T-cell (primary cell): ENCODE measurements around the gene ITSN1. TPM values are rescaled to one million over a fixed set of nuclear protein-coding genes. Genes with fewer than 3 reads are reported as not detected.

Experiments
- ATAC-seq, 4 experiments: fragments of 200-7000 bp in 3 of 4; fragments of 150-1000 bp in 1 of 4; cut with Tn5 transposase; replicated peaks in 1 of 4; 1 replicate in 3 of 4; 2 replicates in 1 of 4; pipeline ENCODE4 v1.10.0; 2021; ENCODE audit warnings: moderate library complexity in 3 of 4, mild to moderate bottlenecking in 2 of 4, moderate number of reproducible peaks in 1 of 4
- CTCF ChIA-PET, 2 donors: fragments of 300-600 bp; sonication (Branson Sonifier 250); formaldehyde crosslinking; loops; one replicate each; lab custom pipeline; 2022; ENCODE audit warnings: antibody characterized with exemption in 2 of 2; lab: Charles Lee
- POLR2A ChIA-PET, 2 donors: fragments of 300-600 bp; sonication (Branson Sonifier 250); formaldehyde crosslinking; loops; one replicate each; lab custom pipeline; 2022; ENCODE audit warnings: antibody characterized with exemption in 2 of 2; lab: Charles Lee
- DNase-seq, 35 experiments: peaks; one replicate each; pipeline versions ENCODE4 v3.0.0 to v3.0.0-alpha.2; 2013 to 2023
- H3K27ac ChIP-seq: one replicate; pipeline ENCODE4 v1.5.1; 2013; ENCODE audit warnings: low read length
- H3K27me3 ChIP-seq, 2 experiments: replicated peaks in 1 of 2; 1 replicate in 1 of 2; 2 replicates in 1 of 2; pipeline versions ENCODE4 v1.6.1 to v1.7.0; 2013; ENCODE audit warnings: low read length in 1 of 2, mixed read lengths in 1 of 2; ENCODE audit not compliant: control insufficient read depth in 2 of 2, insufficient read depth in 2 of 2; ENCODE audit errors: extremely low read depth in 1 of 2
- H3K36me3 ChIP-seq, 2 donors: 1 replicate in 1 of 2; 2 replicates in 1 of 2; pipeline versions ENCODE4 v1.6.1 to v1.7.0; 2013; ENCODE audit warnings: low read length in 1 of 2; ENCODE audit not compliant: control insufficient read depth in 2 of 2, insufficient read depth in 1 of 2; ENCODE audit errors: extremely low read depth in 1 of 2
- H3K4me1 ChIP-seq, 2 experiments: 1 replicate in 1 of 2; 2 replicates in 1 of 2; pipeline versions ENCODE4 v1.6.1 to v1.7.0; 2013; ENCODE audit warnings: low read length in 2 of 2, mixed read lengths in 1 of 2; ENCODE audit not compliant: insufficient read depth in 2 of 2, control insufficient read depth in 1 of 2; ENCODE audit errors: extremely low read depth in 1 of 2
- H3K4me3 ChIP-seq, 2 donors: 1 replicate in 1 of 2; 2 replicates in 1 of 2; pipeline versions ENCODE4 v1.5.1 to v1.7.0; 2013; ENCODE audit warnings: mild to moderate bottlenecking in 2 of 2, low read length in 1 of 2, moderate library complexity in 1 of 2; ENCODE audit not compliant: control insufficient read depth in 1 of 2; ENCODE audit errors: extremely low read depth in 1 of 2
- H3K9me3 ChIP-seq: 2 replicates; pipeline ENCODE4 v1.7.0; 2013
- H3K27ac Mint-ChIP-seq, 2 donors: one replicate each; pipeline ENCODE4 v1.8.0; 2020 to 2021; ENCODE audit warnings: mild to moderate bottlenecking in 2 of 2, mixed read lengths in 2 of 2
- H3K27me3 Mint-ChIP-seq, 2 donors: one replicate each; pipeline ENCODE4 v1.8.0; 2021 to 2022; ENCODE audit warnings: mixed read lengths in 2 of 2
- H3K36me3 Mint-ChIP-seq: one replicate; pipeline ENCODE4 v1.8.0; 2021; ENCODE audit warnings: mixed read lengths
- H3K4me1 Mint-ChIP-seq, 3 donors: one replicate each; pipeline ENCODE4 v1.8.0; 2020 to 2022; ENCODE audit warnings: mixed read lengths in 3 of 3, mild to moderate bottlenecking in 1 of 3
- H3K4me3 Mint-ChIP-seq, 3 donors: one replicate each; pipeline ENCODE4 v1.8.0; 2020 to 2022; ENCODE audit warnings: mild to moderate bottlenecking in 3 of 3, mixed read lengths in 3 of 3, moderate library complexity in 3 of 3
- H3K9me3 Mint-ChIP-seq, 3 donors: one replicate each; pipeline ENCODE4 v1.8.0; 2020 to 2022; ENCODE audit warnings: mixed read lengths in 3 of 3
- WGBS: methylation state at CpG from one replicate; pipeline ENCODE4 v1.1.5; 2013; ENCODE audit warnings: missing lambda C conversion rate; ENCODE audit not compliant: insufficient coverage; 5-methylcytosine and 5-hydroxymethylcytosine counted together
- total RNA-seq, 35 experiments: library from RNA in 6 of 35; stranded (reverse) in 6 of 35; fragments of 120-200 nt in 1 of 35; gene quantifications; one replicate each; pipeline versions ENCODE4 v1.2.1 to v1.2.4 and lab custom pipeline; 2013 to 2026

ITSN1 gene
- total RNA-seq, 5 donors from 2014 or later (not counting 1 experiment from before 2014, with no cell fraction given), result 2.3 to 3.9 (median 3.0) TPM

DNA sequence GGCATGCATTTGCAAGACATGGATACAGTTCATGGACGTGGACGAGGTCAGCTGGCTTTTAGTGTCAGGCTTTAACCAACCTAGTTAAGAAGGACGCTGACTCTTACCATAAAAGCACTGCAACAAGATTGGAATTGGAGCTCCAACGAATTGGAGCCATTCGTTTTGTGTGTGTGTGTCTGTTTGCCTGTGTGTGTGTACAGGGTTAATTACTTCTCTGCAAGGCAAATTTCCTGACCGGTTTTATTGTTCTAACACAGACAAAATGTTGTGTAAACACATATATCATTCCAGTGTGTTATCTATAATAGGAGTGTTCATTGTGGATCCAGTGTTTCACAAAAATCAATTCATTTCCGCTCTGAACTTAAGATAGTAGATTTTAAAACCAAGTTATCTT is 7.9 kb downstream of the ITSN1 start:
- CTCF ChIA-PET, result no interaction called here
- Mint-ChIP-seq H3K36me3 (no peaks in the 10 kb centered on the region), H3K9me3 (no peaks in the 10 kb centered on the region), H3K4me1 (no peaks in the 10 kb centered on the region), H3K4me3 (no peak overlapping the region), H3K27me3 (peaks cover 0 to 2% of the 10 kb centered on the region in 2 donors), H3K27ac (no peak overlapping the region)
- DNase-seq (no peak), ATAC-seq (no peak)
- Histone ChIP-seq H3K4me3 (no peak overlapping the region), H3K27me3 (peaks cover 0 to 6% of the 10 kb centered on the region in 2 experiments), H3K27ac (no peak overlapping the region), H3K36me3 (no peaks in the 10 kb centered on the region), H3K9me3 (no peaks in the 10 kb centered on the region), H3K4me1 (no peaks in the 10 kb centered on the region)
- no CpG with 5 or more reads among the region's 7 CpGs for WGBS
- POLR2A ChIA-PET, result no interaction called here

DNA sequence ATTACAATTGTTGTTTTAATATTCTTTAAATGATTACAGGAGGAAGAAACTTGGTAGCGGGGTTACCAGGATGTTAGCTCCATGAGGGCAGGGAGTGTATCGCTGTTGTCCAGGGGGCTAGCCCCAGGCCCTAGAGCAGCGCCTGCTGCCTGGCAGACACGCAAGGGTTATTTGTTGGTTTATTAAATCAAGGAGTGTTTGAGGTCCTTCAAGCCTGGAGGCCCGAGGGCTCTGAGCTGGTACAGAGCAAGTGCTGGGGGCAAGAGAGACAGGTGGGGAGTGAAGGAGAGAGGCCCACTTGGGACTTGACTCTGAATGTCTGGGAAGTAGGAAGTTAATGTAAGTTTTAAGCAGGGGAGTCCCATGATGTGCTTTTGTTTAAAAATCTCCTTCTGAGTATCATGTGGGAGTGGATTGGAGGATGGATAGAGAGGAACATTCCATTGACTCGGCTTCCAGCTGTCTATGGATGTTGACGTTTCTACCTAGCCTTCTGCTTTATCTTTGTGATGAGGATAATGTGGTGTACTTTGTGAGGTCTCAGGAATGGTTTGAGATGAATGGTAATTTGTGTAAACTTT is 8.7 kb downstream of the ITSN1 start:
- ATAC-seq, result no peak
- H3K9me3 Mint-ChIP-seq, result no peaks in the 10 kb centered on the region
- no peak overlapping the region for H3K4me3 Mint-ChIP-seq
- CTCF ChIA-PET, result no interaction called here
- no peak overlapping the region for H3K27ac Mint-ChIP-seq
- H3K4me3 ChIP-seq, result no peak overlapping the region
- no peak for DNase-seq
- peaks cover 0 to 2% of the 10 kb centered on the region in 2 donors for H3K27me3 Mint-ChIP-seq
- POLR2A ChIA-PET, result interaction anchor here in 1 of 2 donors (0.5 kb wide), 1 partner anchor 1370 kb away, joined by 5 read pairs; no protein-coding TSS in a partner anchor
- no peaks in the 10 kb centered on the region for H3K4me1 Mint-ChIP-seq
- H3K4me1 ChIP-seq, result no peaks in the 10 kb centered on the region
- no peaks in the 10 kb centered on the region for H3K36me3 ChIP-seq
- peaks cover 0 to 6% of the 10 kb centered on the region in 2 experiments for H3K27me3 ChIP-seq
- 95% methylated on average over 5 of the region's 7 CpGs for WGBS
- no peak overlapping the region for H3K27ac ChIP-seq
- no peaks in the 10 kb centered on the region for H3K36me3 Mint-ChIP-seq
- no peaks in the 10 kb centered on the region for H3K9me3 ChIP-seq

DNA sequence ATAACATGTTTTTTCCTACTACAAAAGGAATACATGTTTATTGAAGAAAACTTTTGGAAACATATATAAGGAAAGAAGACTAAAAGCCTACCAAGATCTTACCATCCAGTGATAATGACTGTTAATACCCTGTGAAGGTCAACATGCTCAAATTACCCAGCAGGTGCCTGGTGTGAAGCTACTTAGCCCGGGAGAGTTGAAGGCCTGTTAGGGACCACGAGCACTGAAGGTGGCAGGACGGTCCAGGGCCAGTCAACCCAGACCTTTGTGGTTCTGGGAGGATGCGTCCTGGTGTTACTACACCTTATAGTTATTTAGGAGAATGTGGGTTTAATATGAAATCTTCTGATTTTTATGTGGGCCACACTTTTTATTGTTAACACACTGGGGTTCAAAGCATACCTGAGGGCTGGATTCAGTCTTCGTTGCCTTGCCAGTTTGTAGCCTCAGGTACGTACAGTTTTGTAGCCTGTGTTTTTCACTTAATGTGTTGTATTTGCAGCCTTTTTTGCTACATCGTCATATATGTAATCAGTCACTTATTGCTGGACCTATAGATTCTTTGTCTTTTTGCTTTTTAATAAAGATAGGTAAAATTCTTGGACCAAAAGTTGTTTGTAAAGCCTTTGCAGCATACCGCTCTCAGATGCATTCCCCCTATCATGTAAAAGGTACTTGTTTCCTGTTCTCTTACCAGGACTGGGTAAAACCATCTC is 9.8 kb downstream of the ITSN1 start:
- H3K27ac ChIP-seq, result no peak overlapping the region
- Mint-ChIP-seq H3K27ac (no peak overlapping the region), H3K4me3 (no peak overlapping the region), H3K36me3 (no peaks in the 10 kb centered on the region), H3K27me3 (peaks cover 0 to 3% of the 10 kb centered on the region in 2 donors), H3K4me1 (no peaks in the 10 kb centered on the region), H3K9me3 (no peaks in the 10 kb centered on the region)
- no peak for ATAC-seq
- CTCF ChIA-PET, result no interaction called here
- peaks cover 0 to 6% of the 10 kb centered on the region in 2 experiments for H3K27me3 ChIP-seq
- POLR2A ChIA-PET, result no interaction called here
- H3K4me1 ChIP-seq, result no peaks in the 10 kb centered on the region
- DNase-seq, result no peak
- no peaks in the 10 kb centered on the region for H3K9me3 ChIP-seq
- WGBS, result 90% methylated on average over 3 of the region's 8 CpGs
- no peak overlapping the region for H3K4me3 ChIP-seq
- H3K36me3 ChIP-seq, result no peaks in the 10 kb centered on the region

DNA sequence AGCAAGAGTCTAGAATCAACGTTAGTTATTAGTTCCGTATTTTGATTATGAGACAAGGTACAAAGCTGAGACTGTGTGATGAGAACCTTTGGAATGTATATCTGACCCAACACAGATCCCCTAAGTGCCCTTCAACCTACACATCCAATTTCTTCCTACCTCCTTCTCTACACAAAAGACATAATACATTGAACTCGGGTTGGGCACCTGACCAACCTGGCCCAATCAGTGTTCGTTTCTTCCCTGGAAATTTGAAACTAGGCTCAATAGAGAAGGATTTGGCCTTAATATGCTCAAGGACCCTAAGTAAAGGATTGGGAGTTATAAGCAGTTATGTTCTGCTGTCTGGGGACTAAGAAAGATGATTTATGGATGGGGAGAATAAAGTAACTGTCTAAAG is 12.1 kb downstream of the ITSN1 start:
- no peak overlapping the region for H3K27ac ChIP-seq
- no peaks in the 10 kb centered on the region for H3K9me3 ChIP-seq
- DNase-seq (no peak), ATAC-seq (no peak)
- ChIA-PET CTCF (no interaction called here), POLR2A (no interaction called here)
- Mint-ChIP-seq H3K27ac (no peak overlapping the region), H3K27me3 (peaks cover 3 to 12% of the 10 kb centered on the region in 2 donors), H3K4me3 (no peak overlapping the region), H3K9me3 (no peaks in the 10 kb centered on the region), H3K4me1 (no peaks in the 10 kb centered on the region), H3K36me3 (no peaks in the 10 kb centered on the region)
- H3K4me1 ChIP-seq, result no peaks in the 10 kb centered on the region
- H3K27me3 ChIP-seq, result peaks cover 0 to 5% of the 10 kb centered on the region in 2 experiments
- no peaks in the 10 kb centered on the region for H3K36me3 ChIP-seq
- no peak overlapping the region for H3K4me3 ChIP-seq
- whole genome bisulfite sequencing, result 83% methylated on average over 1 of the region's 4 CpGs

DNA sequence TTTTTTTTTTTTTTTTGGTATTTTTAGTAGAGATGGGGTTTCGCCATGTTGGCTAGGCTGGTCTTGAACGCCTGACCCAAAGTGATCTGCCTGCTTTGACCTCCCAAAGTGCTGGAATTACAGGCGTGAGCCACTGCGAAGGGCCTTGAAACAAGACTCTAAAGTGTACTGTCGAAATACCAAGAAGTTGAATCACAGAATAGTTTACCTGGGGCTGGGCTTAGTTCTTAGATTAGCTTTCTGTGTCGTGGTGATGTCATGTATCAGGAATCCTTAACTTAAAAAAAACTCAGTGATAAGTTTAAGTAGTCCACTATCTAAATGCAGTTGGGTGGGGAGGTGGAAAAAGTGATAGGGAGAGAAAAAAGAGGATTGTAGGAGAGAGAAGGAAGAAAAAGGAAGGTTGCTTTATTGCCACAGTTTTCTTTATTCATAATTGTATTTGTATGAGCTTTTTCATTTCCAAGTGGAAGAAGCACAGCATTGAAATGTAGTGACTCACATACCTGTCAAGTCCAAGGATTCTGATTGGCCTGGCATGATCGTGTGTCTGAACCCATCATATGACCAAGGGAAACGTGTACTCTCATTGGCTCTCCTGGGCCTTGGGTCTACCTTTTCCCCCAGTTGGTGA is 13.4 kb downstream of the ITSN1 start:
- Mint-ChIP-seq H3K9me3 (no peaks in the 10 kb centered on the region), H3K36me3 (no peaks in the 10 kb centered on the region), H3K4me3 (no peak overlapping the region), H3K27me3 (peaks cover 3 to 12% of the 10 kb centered on the region in 2 donors), H3K27ac (no peak overlapping the region), H3K4me1 (no peaks in the 10 kb centered on the region)
- Histone ChIP-seq H3K27ac (no peak overlapping the region), H3K27me3 (peaks cover 0 to 5% of the 10 kb centered on the region in 2 experiments), H3K4me3 (no peak overlapping the region), H3K4me1 (no peaks in the 10 kb centered on the region), H3K9me3 (no peaks in the 10 kb centered on the region), H3K36me3 (no peaks in the 10 kb centered on the region)
- WGBS, result 91% methylated on average over 4 of the region's 8 CpGs
- ChIA-PET POLR2A (no interaction called here), CTCF (no interaction called here)
- DNase-seq (no peak), ATAC-seq (no peak)

DNA sequence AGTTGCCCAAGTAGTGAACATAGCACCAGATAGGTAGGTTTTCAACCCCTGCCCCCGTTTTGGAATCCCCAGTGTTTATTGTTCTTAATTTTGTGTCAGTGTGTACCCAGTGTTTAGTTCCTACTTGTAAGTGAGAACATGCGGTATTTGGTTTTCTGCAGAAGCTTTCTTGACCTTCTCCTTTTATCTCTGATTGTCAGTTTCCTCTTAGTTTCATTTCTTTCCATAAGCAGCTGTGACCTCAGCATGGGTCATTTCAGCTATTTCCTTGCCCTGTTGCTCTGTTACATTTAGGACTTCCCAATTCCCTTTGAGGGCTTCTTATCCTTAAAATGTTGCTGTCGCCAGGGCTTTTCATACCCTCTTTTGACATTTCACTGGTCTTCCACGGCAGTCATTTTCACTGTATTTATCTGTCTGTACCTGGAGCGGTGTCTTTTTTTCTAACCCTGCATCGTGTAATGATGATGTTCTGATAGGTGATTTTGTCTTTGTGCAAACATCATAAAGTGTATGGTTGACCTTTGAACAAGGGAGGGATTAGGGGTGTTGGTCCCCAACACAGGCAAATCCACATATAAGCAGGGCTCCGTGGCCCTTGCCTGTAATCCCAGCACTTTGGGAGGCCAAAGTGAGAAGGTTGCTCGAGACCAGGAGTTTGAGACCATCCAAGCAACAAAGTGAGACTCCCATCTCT is 15.0 kb downstream of the ITSN1 start:
- ChIA-PET POLR2A (interaction anchor here in 1 of 2 donors (0.6 kb wide), 2 partner anchors 189 to 329 kb away, joined by 3 read pairs; no protein-coding TSS in a partner anchor), CTCF (no interaction called here)

More for the DNA sequence above, 15.0 kb downstream of the ITSN1 start:
- H3K27me3 ChIP-seq, result peaks cover 0 to 2% of the 10 kb centered on the region in 2 experiments
- no peaks in the 10 kb centered on the region for H3K4me1 Mint-ChIP-seq
- no peak overlapping the region for H3K4me3 ChIP-seq
- H3K27ac ChIP-seq, result no peak overlapping the region
- H3K4me1 ChIP-seq, result no peaks in the 10 kb centered on the region
- peaks cover 3 to 12% of the 10 kb centered on the region in 2 donors for H3K27me3 Mint-ChIP-seq
- WGBS, result no CpG with 5 or more reads among the region's 8 CpGs
- no peak overlapping the region for H3K27ac Mint-ChIP-seq
- H3K36me3 Mint-ChIP-seq, result no peaks in the 10 kb centered on the region
- H3K9me3 Mint-ChIP-seq, result peaks cover 0 to 3% (median 0%) of the 10 kb centered on the region in 3 donors
- DNase-seq (no peak), ATAC-seq (no peak)
- H3K36me3 ChIP-seq, result no peaks in the 10 kb centered on the region
- H3K9me3 ChIP-seq, result no peaks in the 10 kb centered on the region
- H3K4me3 Mint-ChIP-seq, result no peak overlapping the region
